GM10266 (cell line): ENCODE data around the gene GSK3A.
"Not testable (repeated sequence)": the region's sequence is repeated elsewhere in the genome, so short reads cannot be mapped to it uniquely, and the experiment has no call there.

Source experiments
- DNase-seq: peaks from one replicate; pipeline ENCODE4 v3.0.0; 2012; ENCODE audit errors: extremely low spot score
- TF ChIP-seq, protein P1 (sequence below): IDR thresholded peaks from 2 replicates; pipeline ENCODE4 v1.5.1; 2012; ENCODE audit warnings: mild to moderate bottlenecking, low read depth; ENCODE audit not compliant: control insufficient read depth, insufficient read depth; ENCODE audit errors: missing control alignments

GSK3A gene

GRCh38 chr19:42261763-42262162, 19.4 kb upstream of the GSK3A start:
- TF ChIP-seq, protein P1, sequence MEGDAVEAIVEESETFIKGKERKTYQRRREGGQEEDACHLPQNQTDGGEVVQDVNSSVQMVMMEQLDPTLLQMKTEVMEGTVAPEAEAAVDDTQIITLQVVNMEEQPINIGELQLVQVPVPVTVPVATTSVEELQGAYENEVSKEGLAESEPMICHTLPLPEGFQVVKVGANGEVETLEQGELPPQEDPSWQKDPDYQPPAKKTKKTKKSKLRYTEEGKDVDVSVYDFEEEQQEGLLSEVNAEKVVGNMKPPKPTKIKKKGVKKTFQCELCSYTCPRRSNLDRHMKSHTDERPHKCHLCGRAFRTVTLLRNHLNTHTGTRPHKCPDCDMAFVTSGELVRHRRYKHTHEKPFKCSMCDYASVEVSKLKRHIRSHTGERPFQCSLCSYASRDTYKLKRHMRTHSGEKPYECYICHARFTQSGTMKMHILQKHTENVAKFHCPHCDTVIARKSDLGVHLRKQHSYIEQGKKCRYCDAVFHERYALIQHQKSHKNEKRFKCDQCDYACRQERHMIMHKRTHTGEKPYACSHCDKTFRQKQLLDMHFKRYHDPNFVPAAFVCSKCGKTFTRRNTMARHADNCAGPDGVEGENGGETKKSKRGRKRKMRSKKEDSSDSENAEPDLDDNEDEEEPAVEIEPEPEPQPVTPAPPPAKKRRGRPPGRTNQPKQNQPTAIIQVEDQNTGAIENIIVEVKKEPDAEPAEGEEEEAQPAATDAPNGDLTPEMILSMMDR: no peak
- no peak for DNase-seq

DNA sequence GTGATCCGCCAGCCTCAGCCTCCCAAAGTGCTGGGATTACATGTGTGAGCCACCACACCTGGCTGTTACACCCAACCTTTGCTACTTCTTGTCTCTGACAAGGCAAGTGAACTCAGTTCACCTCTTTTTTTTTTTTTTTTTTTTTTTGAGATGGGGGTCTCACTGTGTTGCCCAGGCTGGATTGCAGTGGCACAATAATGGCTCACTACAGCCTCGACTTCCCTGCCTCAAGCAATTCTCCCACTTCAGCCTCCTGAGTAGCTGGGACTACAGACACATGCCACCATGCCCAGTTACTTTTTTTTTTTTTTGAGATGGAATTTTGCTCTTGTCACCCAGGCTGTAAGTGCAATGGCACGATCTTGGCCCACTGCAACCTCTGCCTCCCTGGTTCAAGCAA, 15.4 kb upstream of the GSK3A start:
- not testable (repeated sequence) for DNase-seq

DNA sequence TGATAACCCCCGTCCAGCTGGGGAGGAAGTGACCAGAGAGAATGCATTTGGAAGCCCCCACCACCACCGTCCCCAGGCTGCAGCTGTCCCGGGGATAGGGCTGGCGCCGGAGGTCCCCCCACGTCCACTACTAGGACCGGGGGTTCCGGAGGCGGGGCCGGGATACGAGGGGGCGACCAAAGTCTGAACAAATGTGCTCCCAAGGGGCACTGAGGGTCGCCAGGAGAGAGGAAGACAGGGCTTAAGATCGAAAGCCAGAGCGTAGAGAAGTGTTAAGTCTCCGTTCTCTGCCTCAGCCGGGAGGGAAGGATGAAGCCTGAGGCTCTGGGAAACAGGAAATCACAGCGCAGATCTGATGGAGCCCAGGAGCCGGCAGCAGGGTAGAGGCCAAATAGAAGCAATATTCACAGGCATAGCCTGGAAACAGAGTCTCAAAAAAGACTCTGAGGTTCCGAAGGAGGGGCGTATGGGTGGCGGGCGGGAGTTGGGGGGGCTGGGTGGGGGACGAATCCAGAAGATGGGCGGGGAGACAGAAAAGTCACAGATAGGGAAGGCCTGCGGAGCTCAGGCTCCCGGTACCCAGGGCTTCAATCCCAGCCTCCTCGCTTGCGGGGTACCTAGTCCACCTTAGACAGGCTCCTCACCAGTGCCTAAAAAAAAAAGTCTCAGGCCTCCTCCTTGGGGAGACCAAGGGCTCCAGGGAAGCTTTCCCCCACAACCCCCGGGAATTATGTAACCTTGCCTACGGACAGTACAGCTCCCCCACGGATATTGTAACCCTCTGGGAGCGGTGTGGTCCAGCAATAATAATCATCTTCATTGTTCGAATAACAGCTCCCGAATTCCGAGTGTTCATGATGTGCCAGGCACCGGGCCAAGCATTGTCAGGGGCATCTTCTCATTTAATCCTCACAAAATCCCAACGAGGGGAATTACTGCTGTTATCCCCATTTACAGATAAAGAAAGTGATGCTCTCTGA, 13.7 kb upstream of the GSK3A start:
- no peak for DNase-seq
- TF ChIP-seq, protein P1: no peak

- TF ChIP-seq, protein P1: no peak
- peak; percentile 98 for DNase-seq
Observed at GRCh38 chr19:42254850-42255765, 12.7 kb upstream of the GSK3A start, which contains the start of gene ERF. ERF (minus strand) TSS chr19:42255128; CDS start chr19:42254999, 129 bp downstream.

GRCh38 chr19:42254089-42254849, 11.9 kb upstream of the GSK3A start:
- peak; percentile 73 for DNase-seq
- TF ChIP-seq, protein P1: no peak

- peak; percentile 77 for DNase-seq
- TF ChIP-seq, protein P1: no peak
Observed at GRCh38 chr19:42253245-42254088, 11.1 kb upstream of the GSK3A start.
